SK-N-SH (cell line): ENCODE data around the gene ETAA1. TPM values are rescaled to one million over a fixed set of nuclear protein-coding genes. Genes with fewer than 3 reads are reported as not detected.

Experiments
- CTCF ChIA-PET: fragments of 300-600, 350-600 bp; formaldehyde crosslinking; extraction: SDS; loops from one replicate; lab custom pipeline; 2021; lab: Yijun Ruan, JAX
- POLR2A ChIA-PET: fragments of 350-600 bp; sonication (Branson Sonifier 250); formaldehyde crosslinking; extraction: SDS; loops from one replicate; lab custom pipeline; 2020; ENCODE audit warnings: antibody characterized with exemption, inconsistent platforms; lab: Yijun Ruan, JAX
- DNase-seq: peaks from one replicate; pipeline ENCODE4 v3.0.0; 2012
- H2AFZ ChIP-seq: fragments of 200-600 bp; sonication (generic); 2 replicates; pipeline ENCODE4 v1.8.1; 2016; ENCODE audit warnings: antibody characterized with exemption, mild to moderate bottlenecking, low read depth
- H3F3A ChIP-seq: fragments of 200-600 bp; sonication (generic); replicated peaks from 2 replicates; pipeline ENCODE3; 2016; ENCODE audit warnings: antibody characterized with exemption, mild to moderate bottlenecking; ENCODE audit not compliant: insufficient read depth
- H3K27ac ChIP-seq, 2 experiments: fragments of 200-500 bp in 1 of 2; fragments of 200-600 bp in 1 of 2; sonication (Bioruptor generic) in 1 of 2; sonication (generic), shearing (Covaris generic) in 1 of 2; 2 replicates each; pipeline versions ENCODE4 v1.5.1 to v1.6.1; 2014 to 2016; ENCODE audit warnings: low read depth in 2 of 2, inconsistent platforms in 1 of 2, low read length in 1 of 2, mild to moderate bottlenecking in 1 of 2, mixed read lengths in 1 of 2
- H3K27me3 ChIP-seq: fragments of 200-600 bp; sonication (generic), shearing (Covaris generic); 2 replicates; pipeline ENCODE4 v1.6.1; 2016; ENCODE audit warnings: mixed run types; ENCODE audit not compliant: insufficient read depth
- H3K36me3 ChIP-seq, 2 experiments: fragments of 200-500 bp in 1 of 2; fragments of 200-600 bp in 1 of 2; sonication (Bioruptor generic) in 1 of 2; sonication (generic) in 1 of 2; replicated peaks in 1 of 2; 2 replicates each; pipeline versions ENCODE3 to v1.5.1; 2014 to 2016; ENCODE audit warnings: low read length in 1 of 2, mild to moderate bottlenecking in 1 of 2; ENCODE audit not compliant: insufficient read depth in 2 of 2, control insufficient read depth in 1 of 2
- H3K4me1 ChIP-seq, 2 experiments: fragments of 200-500 bp in 1 of 2; fragments of 200-600 bp in 1 of 2; sonication (Bioruptor generic) in 1 of 2; sonication (generic), shearing (Covaris generic) in 1 of 2; 2 replicates each; pipeline versions ENCODE4 v1.5.1 to v1.6.1; 2014 to 2016; ENCODE audit warnings: low read depth in 1 of 2, low read length in 1 of 2, mixed run types in 1 of 2; ENCODE audit not compliant: insufficient read depth in 2 of 2, control insufficient read depth in 1 of 2
- H3K4me2 ChIP-seq: fragments of 200-600 bp; sonication (generic), shearing (Covaris generic); 2 replicates; pipeline ENCODE4 v1.6.1; 2017; ENCODE audit warnings: mixed run types
- H3K4me3 ChIP-seq, 2 experiments: fragments of 200-500 bp in 1 of 2; fragments of 200-600 bp in 1 of 2; sonication (Bioruptor generic) in 1 of 2; sonication (generic), shearing (Covaris generic) in 1 of 2; 2 replicates each; pipeline versions ENCODE4 v1.5.1 to v1.8.1; 2014 to 2016; ENCODE audit warnings: low read depth in 2 of 2, inconsistent platforms in 1 of 2, low read length in 1 of 2, mild to moderate bottlenecking in 1 of 2, mixed read lengths in 1 of 2, moderate library complexity in 1 of 2
- H3K79me2 ChIP-seq: fragments of 200-600 bp; sonication (generic); 2 replicates; pipeline ENCODE4 v1.8.1; 2017; ENCODE audit warnings: mild to moderate bottlenecking; ENCODE audit not compliant: insufficient read depth
- H3K9ac ChIP-seq: fragments of 200-600 bp; sonication (generic); 2 replicates; pipeline ENCODE4 v1.6.1; 2017; ENCODE audit warnings: mixed run types
- H3K9me2 ChIP-seq: fragments of 200-600 bp; sonication (generic); 2 replicates; pipeline ENCODE4 v1.6.1; 2017; ENCODE audit warnings: mixed run types
- H3K9me3 ChIP-seq: fragments of 200-600 bp; sonication (generic); 2 replicates; pipeline ENCODE4 v1.6.1; 2017; ENCODE audit warnings: mixed run types, mild to moderate bottlenecking, moderate library complexity
- H4K20me1 ChIP-seq: fragments of 200-600 bp; sonication (generic); 2 replicates; pipeline ENCODE4 v1.6.1; 2017; ENCODE audit warnings: mild to moderate bottlenecking, mixed run types; ENCODE audit not compliant: insufficient read depth
- CHD2 ChIP-seq: fragments of 150-350 bp; IDR thresholded peaks from 2 replicates; pipeline ENCODE4 v1.6.1; 2018; ENCODE audit warnings: low read length; ENCODE audit not compliant: partially characterized antibody
- ELF1 ChIP-seq: IDR thresholded peaks from 2 replicates; pipeline ENCODE4 v1.4.0; 2012
- EZH2phosphoT487 ChIP-seq: fragments of 200-600 bp; sonication (generic); IDR thresholded peaks from 2 replicates; pipeline ENCODE4 v1.6.1; 2017; ENCODE audit warnings: low read depth, mixed run types, mild to moderate bottlenecking, antibody characterized with exemption, moderate library complexity, borderline replicate concordance
- FOXM1 ChIP-seq: IDR thresholded peaks from 2 replicates; pipeline ENCODE4 v1.4.0; 2012; ENCODE audit warnings: low read depth, mild to moderate bottlenecking
- JUND ChIP-seq: IDR thresholded peaks from 2 replicates; pipeline ENCODE4 v1.4.0; 2012
- MEF2A ChIP-seq: IDR thresholded peaks from 2 replicates; pipeline ENCODE4 v1.4.0; 2012; ENCODE audit warnings: low read depth, borderline replicate concordance
- MXI1 ChIP-seq: IDR thresholded peaks from 2 replicates; pipeline ENCODE4 v1.6.1; 2012; ENCODE audit warnings: mild to moderate bottlenecking, low read depth, low read length, improper control_type of control experiment
- NFIC ChIP-seq: IDR thresholded peaks from 2 replicates; pipeline ENCODE4 v1.4.0; 2012; ENCODE audit warnings: borderline replicate concordance
- POLR2AphosphoS5 ChIP-seq: IDR thresholded peaks from 2 replicates; pipeline ENCODE4 v1.6.1; 2012; ENCODE audit warnings: low read depth, low read length
- RAD21 ChIP-seq: IDR thresholded peaks from 2 replicates; pipeline ENCODE4 v1.6.1; 2012; ENCODE audit warnings: mild to moderate bottlenecking, low read length
- RFX5 ChIP-seq: IDR thresholded peaks from 2 replicates; pipeline ENCODE4 v1.6.1; 2012; ENCODE audit warnings: mild to moderate bottlenecking, improper control_type of control experiment, low read length
- SIN3A ChIP-seq: IDR thresholded peaks from 2 replicates; pipeline ENCODE4 v1.6.1; 2012; ENCODE audit warnings: low read depth, mild to moderate bottlenecking, low read length, moderate library complexity, borderline replicate concordance
- SMC3 ChIP-seq: IDR thresholded peaks from 2 replicates; pipeline ENCODE4 v1.6.1; 2012; ENCODE audit warnings: low read depth, low read length, improper control_type of control experiment
- TAF1 ChIP-seq: IDR thresholded peaks from 2 replicates; pipeline ENCODE4 v1.6.1; 2012; ENCODE audit warnings: low read depth, mild to moderate bottlenecking, low read length, moderate library complexity, borderline replicate concordance
- USF1 ChIP-seq: IDR thresholded peaks from 2 replicates; pipeline ENCODE4 v1.4.0; 2012; ENCODE audit warnings: low read depth, borderline replicate concordance
- USF2 ChIP-seq: fragments of 150-350 bp; IDR thresholded peaks from 2 replicates; pipeline ENCODE4 v1.6.1; 2017; ENCODE audit warnings: antibody characterized with exemption, low read length, low read depth, borderline replicate concordance
- YY1 ChIP-seq: IDR thresholded peaks from 2 replicates; pipeline ENCODE4 v1.4.0; 2012; ENCODE audit warnings: low read depth, mild to moderate bottlenecking
- WGBS: methylation state at CpG from one replicate; pipeline ENCODE4 v1.1.6; 2017; ENCODE audit warnings: low lambda C conversion rate; 5-methylcytosine and 5-hydroxymethylcytosine counted together
- polyA plus RNA-seq, 3 experiments: library from polyadenylated mRNA; depleted of rRNA; stranded (reverse); fragments of >200 nt; gene quantifications; 2 replicates each; pipeline ENCODE4 v1.2.3, GENCODE V29; 2012
- TF ChIP-seq, protein P1 (sequence below): IDR thresholded peaks from 2 replicates; pipeline ENCODE4; 2012

ETAA1 gene
- polyA plus RNA-seq, 1 of the 3 experiments (the other 2 are of a cell fraction): 6.8 TPM

GRCh38 chr2:67451086-67451832 lies 54.1 kb downstream of the ETAA1 start:
- no peak overlapping the region for H3K4me2 ChIP-seq
- no peaks in the 10 kb centered on the region for H3K4me1 ChIP-seq
- H3F3A ChIP-seq: peaks cover 10% of the 10 kb centered on the region
- H3K4me3 ChIP-seq: no peak overlapping the region
- H4K20me1 ChIP-seq: no peaks in the 10 kb centered on the region
- H3K9ac ChIP-seq: no peak overlapping the region
- H3K27ac ChIP-seq: no peak overlapping the region
- H3K79me2 ChIP-seq: no peaks in the 10 kb centered on the region
- H2AFZ ChIP-seq: no peak overlapping the region
- WGBS: 60% methylated on average over 7 of the region's 7 CpGs
- DNase-seq: no peak
- no peaks in the 10 kb centered on the region for H3K36me3 ChIP-seq
- TF ChIP-seq EZH2phosphoT487 (no peak), FOXM1 (no peak), USF1 (no peak), RFX5 (no peak), JUND (no peak), YY1 (no peak), CHD2 (no peak), NFIC (no peak), SMC3 (no peak), POLR2AphosphoS5 (no peak), SIN3A (no peak), ELF1 (no peak), USF2 (no peak), MXI1 (no peak), MEF2A (no peak), TAF1 (no peak), RAD21 (no peak)
- TF ChIP-seq, protein P1, sequence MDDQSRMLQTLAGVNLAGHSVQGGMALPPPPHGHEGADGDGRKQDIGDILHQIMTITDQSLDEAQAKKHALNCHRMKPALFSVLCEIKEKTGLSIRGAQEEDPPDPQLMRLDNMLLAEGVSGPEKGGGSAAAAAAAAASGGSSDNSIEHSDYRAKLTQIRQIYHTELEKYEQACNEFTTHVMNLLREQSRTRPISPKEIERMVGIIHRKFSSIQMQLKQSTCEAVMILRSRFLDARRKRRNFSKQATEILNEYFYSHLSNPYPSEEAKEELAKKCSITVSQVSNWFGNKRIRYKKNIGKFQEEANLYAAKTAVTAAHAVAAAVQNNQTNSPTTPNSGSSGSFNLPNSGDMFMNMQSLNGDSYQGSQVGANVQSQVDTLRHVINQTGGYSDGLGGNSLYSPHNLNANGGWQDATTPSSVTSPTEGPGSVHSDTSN: no peak
- no peaks in the 10 kb centered on the region for H3K9me2 ChIP-seq
- ChIA-PET POLR2A (no interaction called here), CTCF (interaction anchor here (0.8 kb wide), 1 partner anchor 679 kb away, joined by 3 read pairs; no protein-coding TSS in a partner anchor)
- H3K27me3 ChIP-seq: no peaks in the 10 kb centered on the region
- no peaks in the 10 kb centered on the region for H3K9me3 ChIP-seq
